H9 (cell line): Measurements from ENCODE around the gene MIGA2. TPM values are rescaled to one million over a fixed set of nuclear protein-coding genes. Genes with fewer than 3 reads are reported as not detected.

Source experiments
- DNase-seq: peaks from one replicate; pipeline ENCODE4 v3.0.0-alpha.2; 2017
- H2AFZ ChIP-seq: one replicate; pipeline ENCODE4 v1.6.1; 2013; ENCODE audit warnings: mild to moderate bottlenecking, low read length, control low read depth, moderate library complexity
- H2AK5ac ChIP-seq: 2 replicates; pipeline ENCODE4 v1.6.1; 2013; ENCODE audit warnings: low read length, control low read depth, mixed read lengths; ENCODE audit not compliant: insufficient read length
- H2BK120ac ChIP-seq: one replicate; pipeline ENCODE4 v1.6.1; 2013; ENCODE audit warnings: low read depth, mild to moderate bottlenecking, low read length, control low read depth, inconsistent platforms; ENCODE audit not compliant: poor library complexity, severe bottlenecking
- H2BK12ac ChIP-seq: 2 replicates; pipeline ENCODE4 v1.6.1; 2013; ENCODE audit warnings: low read length, control low read depth, mixed read lengths, low read depth; ENCODE audit not compliant: insufficient read length
- H2BK15ac ChIP-seq: 2 replicates; pipeline ENCODE4 v1.6.1; 2013; ENCODE audit warnings: low read depth, low read length, control low read depth
- H2BK20ac ChIP-seq: one replicate; pipeline ENCODE4 v1.6.1; 2013; ENCODE audit warnings: low read depth, mild to moderate bottlenecking, low read length, control low read depth, inconsistent platforms; ENCODE audit not compliant: poor library complexity, severe bottlenecking
- H2BK5ac ChIP-seq: 2 replicates; pipeline ENCODE4 v1.6.1; 2013; ENCODE audit warnings: low read length, control low read depth, mixed read lengths; ENCODE audit not compliant: insufficient read length
- H3K14ac ChIP-seq: 2 replicates; pipeline ENCODE4 v1.6.1; 2013; ENCODE audit warnings: low read length, control low read depth; ENCODE audit not compliant: insufficient read depth
- H3K18ac ChIP-seq: 2 replicates; pipeline ENCODE4 v1.6.1; 2013; ENCODE audit warnings: low read depth, mild to moderate bottlenecking, mixed read lengths, low read length, control low read depth; ENCODE audit not compliant: insufficient read length
- H3K23ac ChIP-seq: 2 replicates; pipeline ENCODE4 v1.6.1; 2013; ENCODE audit warnings: low read length, control low read depth, mixed read lengths, low read depth; ENCODE audit not compliant: insufficient read length
- H3K23me2 ChIP-seq: 2 replicates; pipeline ENCODE4 v1.6.1; 2013; ENCODE audit warnings: low read depth, mild to moderate bottlenecking, mixed read lengths, low read length, control low read depth; ENCODE audit not compliant: insufficient read length, poor library complexity, severe bottlenecking
- H3K27ac ChIP-seq: 2 replicates; pipeline ENCODE4 v1.5.1; 2013; ENCODE audit warnings: low read length, control low read depth, mixed read lengths, low read depth; ENCODE audit not compliant: insufficient read length
- H3K27me3 ChIP-seq: 2 replicates; pipeline ENCODE4 v1.6.1; 2013; ENCODE audit warnings: low read length, control low read depth, inconsistent platforms; ENCODE audit not compliant: insufficient read depth
- H3K4ac ChIP-seq: 2 replicates; pipeline ENCODE4 v1.6.1; 2013; ENCODE audit warnings: low read depth, mild to moderate bottlenecking, control low read depth, inconsistent platforms, low read length, moderate library complexity
- H3K4me1 ChIP-seq: 2 replicates; pipeline ENCODE4 v1.6.1; 2013; ENCODE audit warnings: low read length, control low read depth, inconsistent platforms; ENCODE audit not compliant: insufficient read depth
- H3K4me2 ChIP-seq: 2 replicates; pipeline ENCODE4 v1.6.1; 2013; ENCODE audit warnings: low read length, control low read depth, mixed read lengths; ENCODE audit not compliant: insufficient read length, insufficient read depth
- H3K56ac ChIP-seq: 2 replicates; pipeline ENCODE4 v1.6.1; 2013; ENCODE audit warnings: low read depth, mild to moderate bottlenecking, mixed read lengths, low read length, control low read depth; ENCODE audit not compliant: insufficient read length
- H3K79me1 ChIP-seq: 2 replicates; pipeline ENCODE4 v1.6.1; 2013; ENCODE audit warnings: low read depth, mild to moderate bottlenecking, moderate library complexity, low read length, control low read depth, inconsistent platforms; ENCODE audit not compliant: insufficient read depth, poor library complexity, severe bottlenecking
- H3K79me2 ChIP-seq: 2 replicates; pipeline ENCODE4 v1.6.1; 2013; ENCODE audit warnings: low read length, control low read depth, inconsistent platforms; ENCODE audit not compliant: insufficient read depth
- H3K9ac ChIP-seq: 2 replicates; pipeline ENCODE4 v1.6.1; 2013; ENCODE audit warnings: low read length, control low read depth, mixed read lengths; ENCODE audit not compliant: insufficient read length; ENCODE audit errors: extremely low read depth
- H3K9me3 ChIP-seq: one replicate; pipeline ENCODE4 v1.6.1; 2013; ENCODE audit warnings: low read depth, low read length, inconsistent platforms; ENCODE audit not compliant: control insufficient read depth
- H3T11ph ChIP-seq: one replicate; pipeline ENCODE4 v1.6.1; 2013; ENCODE audit warnings: mild to moderate bottlenecking, low read length, control low read depth, inconsistent platforms
- H4K20me1 ChIP-seq: one replicate; pipeline ENCODE4 v1.6.1; 2013; ENCODE audit not compliant: control insufficient read depth, insufficient read length, insufficient read depth
- H4K5ac ChIP-seq: 2 replicates; pipeline ENCODE4 v1.6.1; 2013; ENCODE audit warnings: low read depth, mild to moderate bottlenecking, mixed read lengths, low read length, control low read depth; ENCODE audit not compliant: insufficient read length
- H4K8ac ChIP-seq: replicated peaks from 2 replicates; pipeline ENCODE4 v1.6.1; 2013; ENCODE audit warnings: low read length, control low read depth, mixed read lengths, low read depth; ENCODE audit not compliant: insufficient read length
- H4K91ac ChIP-seq: 2 replicates; pipeline ENCODE4 v1.6.1; 2013; ENCODE audit warnings: low read depth, mild to moderate bottlenecking, moderate library complexity, mixed read lengths, low read length, control low read depth; ENCODE audit not compliant: insufficient read length
- H3K27ac Mint-ChIP-seq, 3 experiments: 2 replicates in 2 of 3; 3 replicates in 1 of 3; pipeline ENCODE4 v1.8.0; 2020 to 2021; ENCODE audit warnings: mixed read lengths in 3 of 3, mild to moderate bottlenecking in 1 of 3, moderate library complexity in 1 of 3
- H3K27me3 Mint-ChIP-seq: 2 replicates; pipeline ENCODE4 v1.8.0; 2021; ENCODE audit warnings: low read depth, mild to moderate bottlenecking, moderate library complexity, mixed read lengths
- H3K36me3 Mint-ChIP-seq, 3 experiments: 2 replicates in 2 of 3; 3 replicates in 1 of 3; pipeline ENCODE4 v1.8.0; 2020 to 2021; ENCODE audit warnings: low read depth in 3 of 3, mixed read lengths in 3 of 3; ENCODE audit not compliant: insufficient read depth in 1 of 3
- H3K4me1 Mint-ChIP-seq, 2 experiments: 2 replicates each; pipeline ENCODE4 v1.8.0; 2020; ENCODE audit warnings: mixed read lengths in 2 of 2
- H3K4me3 Mint-ChIP-seq, 2 experiments: 2 replicates in 1 of 2; 3 replicates in 1 of 2; pipeline ENCODE4 v1.8.0; 2020 to 2021; ENCODE audit warnings: mild to moderate bottlenecking in 2 of 2, mixed read lengths in 2 of 2, moderate library complexity in 1 of 2
- H3K9me3 Mint-ChIP-seq, 2 experiments: 2 replicates in 1 of 2; 3 replicates in 1 of 2; pipeline ENCODE4 v1.8.0; 2020; ENCODE audit warnings: mild to moderate bottlenecking in 2 of 2, mixed read lengths in 2 of 2, moderate library complexity in 1 of 2
- CTCF ChIP-seq: fragments of 200-600 bp; sonication (generic); conservative IDR thresholded peaks from 3 replicates; pipeline ENCODE4 v1.8.0; 2021; ENCODE audit warnings: antibody characterized with exemption, mild to moderate bottlenecking
- WGBS: extraction: QIAGEN DNeasy Blood & Tissue Kit; methylation state at CpG from one replicate; pipeline ENCODE4 v1.1.7; 2013; ENCODE audit warnings: missing lambda C conversion rate, low lambda C conversion rate, mixed read lengths; ENCODE audit not compliant: insufficient read length; ENCODE audit errors: extremely low coverage; 5-methylcytosine and 5-hydroxymethylcytosine counted together
- total RNA-seq: library from RNA; stranded (reverse); gene quantifications from 2 replicates; pipeline ENCODE4 v1.2.1, GENCODE V29; 2021

Gene MIGA2
- total RNA-seq, 1 experiment from 2014 or later: 37.8 TPM

DNA sequence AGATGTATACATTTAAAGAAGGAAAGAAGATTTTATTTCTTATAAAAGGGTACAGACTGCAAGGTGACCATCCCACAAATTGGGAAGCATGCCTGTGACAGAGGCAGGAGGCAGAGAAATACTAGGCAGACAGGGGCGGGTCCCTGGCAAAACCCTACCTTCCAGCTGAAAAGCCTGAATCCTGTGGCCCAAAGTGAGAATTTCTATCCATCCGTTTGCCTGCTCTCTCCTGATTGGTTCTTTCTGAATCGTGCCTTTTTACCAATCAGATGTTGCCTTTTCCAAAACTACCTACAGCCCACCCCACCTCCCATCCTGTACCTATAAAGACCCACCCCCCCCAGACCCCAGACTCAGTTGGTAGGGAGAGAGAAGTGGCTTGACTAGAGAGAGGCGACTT lies 4.9 kb upstream of the MIGA2 start:
- H2BK20ac ChIP-seq: no peak overlapping the region
- H4K91ac ChIP-seq: no peak overlapping the region
- no peak overlapping the region for H2BK5ac ChIP-seq
- peaks cover 2% of the 10 kb centered on the region for H3K79me1 ChIP-seq
- no peak overlapping the region for H3T11ph ChIP-seq
- H3K4ac ChIP-seq: no peak overlapping the region
- no peak overlapping the region for H2BK12ac ChIP-seq
- H2BK120ac ChIP-seq: no peak overlapping the region
- H3K14ac ChIP-seq: no peak overlapping the region
- H3K4me1 Mint-ChIP-seq: peaks cover 7 to 30% of the 10 kb centered on the region in 2 experiments
- no peaks in the 10 kb centered on the region for H3K4me1 ChIP-seq
- H2AK5ac ChIP-seq: no peak overlapping the region
- no peak overlapping the region for H3K18ac ChIP-seq
- H2AFZ ChIP-seq: no peak overlapping the region
- H2BK15ac ChIP-seq: no peak overlapping the region
- no peak for TF ChIP-seq CTCF
- no CpG with 5 or more reads among the region's 4 CpGs for WGBS
- no peak overlapping the region for H3K23ac ChIP-seq
- no peaks in the 10 kb centered on the region for H4K20me1 ChIP-seq
- H3K36me3 Mint-ChIP-seq: no peaks in the 10 kb centered on the region; a peak in 1 of 7 replicates
- no peak overlapping the region for H3K56ac ChIP-seq
- no peaks in the 10 kb centered on the region for H3K9me3 Mint-ChIP-seq
- no peaks in the 10 kb centered on the region for H3K27me3 Mint-ChIP-seq
- DNase-seq: no peak
- no peak overlapping the region for H3K9ac ChIP-seq
- no peaks in the 10 kb centered on the region for H3K9me3 ChIP-seq
- H3K23me2 ChIP-seq: peaks cover 7% of the 10 kb centered on the region
- no peak overlapping the region for H3K4me2 ChIP-seq
- no peak overlapping the region for H3K27ac Mint-ChIP-seq
- no peak overlapping the region for H4K8ac ChIP-seq
- no peak overlapping the region for H4K5ac ChIP-seq
- peaks cover 2% of the 10 kb centered on the region; the same call in 1 of the 2 replicates for H3K79me2 ChIP-seq
- H3K27ac ChIP-seq: no peak overlapping the region
- H3K4me3 Mint-ChIP-seq: no peak overlapping the region
- no peaks in the 10 kb centered on the region for H3K27me3 ChIP-seq
